Epithelial cell of esophagus (primary cell): Measurements from ENCODE around the gene ASB2.

Source experiments
- DNase-seq: peaks from one replicate; pipeline ENCODE4 v3.0.0; 2010; ENCODE audit warnings: low read depth
- H3K4me3 ChIP-seq: 2 replicates; pipeline ENCODE4 v1.5.1; 2011; ENCODE audit warnings: mild to moderate bottlenecking, low read length, control low read depth
- CTCF ChIP-seq: IDR thresholded peaks from 2 replicates; pipeline ENCODE4 v1.5.1; 2011; ENCODE audit warnings: low read depth, mild to moderate bottlenecking, low read length, control low read depth, inconsistent platforms; ENCODE audit not compliant: insufficient read depth; ENCODE audit errors: missing control alignments

ASB2 gene

DNA sequence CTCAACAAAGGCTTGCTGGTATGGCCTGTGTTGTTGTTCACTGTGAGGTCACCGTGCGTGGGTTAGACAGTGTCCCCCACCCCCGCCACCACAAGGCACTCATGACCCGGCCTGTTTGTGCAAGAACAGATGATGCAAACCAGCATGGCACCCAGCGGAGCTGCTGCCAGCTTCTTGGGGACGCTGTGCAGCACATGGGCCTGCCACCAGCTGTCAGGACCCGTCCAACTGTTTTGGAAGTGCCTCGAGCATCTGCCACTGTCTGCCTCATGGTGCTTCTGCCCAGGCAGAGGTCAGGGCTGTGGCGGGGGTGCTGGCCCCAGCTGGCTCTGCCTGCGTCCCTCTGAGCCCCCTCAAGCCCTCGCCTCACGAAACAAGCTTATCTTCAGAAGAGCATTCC is 1.5 kb downstream of the ASB2 start:
- no peak for TF ChIP-seq CTCF
- DNase-seq: no peak
- H3K4me3 ChIP-seq: no peak overlapping the region

DNA sequence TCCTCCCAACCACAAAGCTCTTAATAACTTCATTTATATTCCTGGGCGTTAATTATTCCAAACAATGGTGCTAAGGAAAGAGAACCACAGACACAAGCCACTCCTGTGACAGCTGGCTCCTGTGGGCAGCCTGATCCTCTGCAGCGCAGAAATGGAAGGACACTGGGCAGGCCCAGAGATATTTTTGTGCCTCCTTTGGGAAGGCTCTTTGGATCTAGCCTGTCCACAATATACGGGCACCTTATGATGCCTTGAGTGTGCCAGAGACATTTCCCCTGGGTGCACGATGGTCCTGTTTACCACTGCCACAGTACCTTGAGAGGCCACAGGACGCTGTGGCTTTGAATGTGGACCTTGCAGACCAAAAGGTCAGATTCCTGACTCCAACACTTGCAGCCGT is 2.1 kb downstream of the ASB2 start:
- H3K4me3 ChIP-seq: no peak overlapping the region
- TF ChIP-seq CTCF: no peak
- DNase-seq: no peak

GRCh38 chr14:93973607-93974006 is 2.8 kb downstream of the ASB2 start:
- TF ChIP-seq CTCF: no peak
- DNase-seq: no peak

GRCh38 chr14:93972618-93973205 is 3.7 kb downstream of the ASB2 start:
- no peak overlapping the region for H3K4me3 ChIP-seq
- TF ChIP-seq CTCF: no peak
- no peak for DNase-seq

More at GRCh38 chr14:93973607-93974006, 2.8 kb downstream of the ASB2 start:
- no peak overlapping the region for H3K4me3 ChIP-seq

- H3K4me3 ChIP-seq: no peak overlapping the region
- no peak for DNase-seq
- TF ChIP-seq CTCF: no peak
Observed at GRCh38 chr14:93971635-93972027, 4.7 kb downstream of the ASB2 start.

- no peak overlapping the region for H3K4me3 ChIP-seq
- no peak for TF ChIP-seq CTCF
- no peak for DNase-seq
Observed at GRCh38 chr14:93970965-93971634, 5.3 kb downstream of the ASB2 start.

GRCh38 chr14:93970585-93970964 is 5.8 kb downstream of the ASB2 start:
- H3K4me3 ChIP-seq: no peak overlapping the region
- peak; percentile 46 for DNase-seq
- peak; percentile 46 for TF ChIP-seq CTCF
